ENCODE measurements around the gene GSN.

Gene GSN

DNA sequence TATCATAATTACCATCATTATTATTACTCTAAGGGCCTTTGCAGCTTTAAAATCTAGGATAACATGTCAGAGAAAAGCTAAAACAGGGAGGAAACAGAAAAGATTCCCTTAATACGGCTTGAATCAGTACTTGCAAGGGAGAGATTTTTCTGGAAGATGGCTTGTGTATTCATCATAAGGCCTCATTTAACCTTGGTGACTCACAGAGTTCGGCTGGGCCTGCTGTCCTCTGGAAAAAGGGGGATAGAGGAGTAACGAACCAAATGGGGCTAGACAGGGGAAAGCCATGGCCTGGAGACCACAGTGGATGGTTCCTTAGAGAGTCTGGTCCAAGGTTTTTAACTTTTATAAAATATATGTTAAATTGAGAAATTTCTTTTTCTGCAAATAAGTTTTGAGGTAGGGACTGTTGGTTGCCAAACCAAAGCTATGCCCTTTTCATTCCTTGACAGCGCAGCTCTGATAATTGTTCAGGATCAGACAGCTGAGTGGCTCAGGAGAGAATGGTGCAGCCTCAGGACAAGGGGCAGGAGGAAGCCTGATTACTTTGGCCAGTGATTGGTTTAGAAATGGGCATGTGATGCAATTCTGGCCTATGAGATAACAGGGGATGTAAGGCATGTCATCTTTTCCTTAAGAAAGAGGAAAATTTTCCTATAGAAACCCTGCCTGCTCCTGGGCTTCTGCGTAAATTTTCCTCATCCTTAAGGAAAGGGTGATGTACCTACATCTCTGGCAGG is 25.6 kb upstream of the GSN start:
- peak; percentile 51 to 76 for DNase-seq (ENCODE audit: low read depth in 2 of 2)
- TF ChIP-seq, protein P1, sequence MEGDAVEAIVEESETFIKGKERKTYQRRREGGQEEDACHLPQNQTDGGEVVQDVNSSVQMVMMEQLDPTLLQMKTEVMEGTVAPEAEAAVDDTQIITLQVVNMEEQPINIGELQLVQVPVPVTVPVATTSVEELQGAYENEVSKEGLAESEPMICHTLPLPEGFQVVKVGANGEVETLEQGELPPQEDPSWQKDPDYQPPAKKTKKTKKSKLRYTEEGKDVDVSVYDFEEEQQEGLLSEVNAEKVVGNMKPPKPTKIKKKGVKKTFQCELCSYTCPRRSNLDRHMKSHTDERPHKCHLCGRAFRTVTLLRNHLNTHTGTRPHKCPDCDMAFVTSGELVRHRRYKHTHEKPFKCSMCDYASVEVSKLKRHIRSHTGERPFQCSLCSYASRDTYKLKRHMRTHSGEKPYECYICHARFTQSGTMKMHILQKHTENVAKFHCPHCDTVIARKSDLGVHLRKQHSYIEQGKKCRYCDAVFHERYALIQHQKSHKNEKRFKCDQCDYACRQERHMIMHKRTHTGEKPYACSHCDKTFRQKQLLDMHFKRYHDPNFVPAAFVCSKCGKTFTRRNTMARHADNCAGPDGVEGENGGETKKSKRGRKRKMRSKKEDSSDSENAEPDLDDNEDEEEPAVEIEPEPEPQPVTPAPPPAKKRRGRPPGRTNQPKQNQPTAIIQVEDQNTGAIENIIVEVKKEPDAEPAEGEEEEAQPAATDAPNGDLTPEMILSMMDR (IDR thresholded peaks at IDR 0.05; ENCODE audit: low read depth, low read length) = no peak
- H3K4me3 ChIP-seq (replicated peaks in 1 of 2; ENCODE audit: low read depth in 2 of 2, low read length in 2 of 2) = no peak overlapping the region

DNA sequence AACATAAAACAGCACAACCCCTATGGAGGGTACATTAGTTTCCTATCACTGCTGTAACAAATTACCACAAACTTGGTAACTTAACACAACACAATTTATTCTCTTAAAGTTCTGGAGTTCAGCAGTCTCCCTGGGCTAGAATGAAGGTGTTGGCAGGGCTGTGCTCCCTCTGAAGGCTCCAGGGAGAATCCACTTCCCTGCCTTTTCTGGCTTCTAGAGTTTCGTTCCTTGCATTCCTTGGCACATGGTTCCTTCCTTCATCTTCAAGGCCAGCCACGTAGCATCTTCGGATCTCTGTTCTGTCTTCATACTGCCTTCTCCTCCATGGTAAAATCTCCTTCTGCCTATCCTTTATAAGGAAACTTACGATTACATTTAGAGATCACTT is 25.0 kb upstream of the GSN start:
- H3K4me3 ChIP-seq (replicated peaks in 1 of 2; ENCODE audit: low read depth in 2 of 2, low read length in 2 of 2) = no peak overlapping the region
- DNase-seq (ENCODE audit: low read depth in 2 of 2) = peak; percentile 2 to 35
- TF ChIP-seq, protein P1 (IDR thresholded peaks at IDR 0.05; ENCODE audit: low read depth, low read length) = no peak

DNA sequence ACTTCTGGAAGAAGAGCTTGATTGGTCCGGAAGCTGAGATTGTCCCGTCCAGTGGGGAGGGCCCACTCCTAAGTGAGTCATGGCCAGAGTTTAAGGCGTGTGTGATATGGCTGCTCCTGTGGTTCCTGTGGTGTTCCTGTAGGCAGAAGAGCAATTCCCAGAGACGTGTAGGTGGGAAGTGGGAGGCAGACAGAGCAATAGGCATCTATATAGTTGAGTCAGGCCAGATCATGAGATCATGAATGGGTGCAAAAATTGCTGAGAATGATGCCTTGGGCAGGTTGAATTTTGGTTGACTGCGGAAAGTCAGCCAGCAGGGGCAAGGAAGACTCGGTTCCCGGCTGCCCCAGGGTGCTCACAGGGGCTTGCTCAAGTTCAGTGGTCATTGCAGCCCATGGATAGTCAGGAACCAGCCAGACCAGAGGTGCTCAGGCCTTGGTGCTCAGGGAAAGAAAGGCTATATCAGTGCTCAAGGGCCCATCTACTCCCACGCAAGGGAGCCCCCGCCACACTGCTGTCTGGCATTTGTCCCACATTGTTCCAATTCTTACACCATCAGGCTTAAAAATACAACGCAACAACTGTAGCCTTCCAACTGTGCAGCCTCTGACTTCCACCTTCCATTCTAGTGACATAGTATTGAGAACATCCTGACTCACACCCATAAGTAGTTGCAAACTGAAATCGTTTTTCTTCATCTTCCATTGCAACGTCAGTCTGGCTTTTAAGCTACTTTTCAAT is 21.0 kb upstream of the GSN start:
- TF ChIP-seq, protein P1 (IDR thresholded peaks at IDR 0.05; ENCODE audit: low read depth, low read length) = no peak
- peak; percentile 89 to 96 for DNase-seq (ENCODE audit: low read depth in 2 of 2)
- no peak overlapping the region for H3K4me3 ChIP-seq (replicated peaks in 1 of 2; ENCODE audit: low read depth in 2 of 2, low read length in 2 of 2)

DNA sequence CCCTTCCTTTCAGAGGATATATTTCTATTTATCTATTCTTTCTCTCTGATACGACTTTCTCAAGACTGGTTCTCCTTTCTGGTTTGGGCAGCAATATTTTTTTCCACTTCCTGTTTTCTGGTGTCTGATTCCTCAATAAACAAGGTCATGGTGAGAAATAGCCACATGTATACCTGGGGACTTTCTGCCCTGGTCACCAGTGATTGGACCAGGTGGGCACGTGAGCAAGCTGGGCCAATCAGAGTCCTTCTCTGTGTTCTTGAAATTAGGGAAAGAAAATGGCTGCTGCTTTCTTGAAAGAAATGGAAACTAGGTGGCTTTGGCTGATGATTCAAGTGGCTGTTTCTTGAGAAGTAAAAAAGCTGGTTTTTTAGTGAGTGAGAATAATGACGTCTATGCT is 18.4 kb upstream of the GSN start:
- no peak overlapping the region for H3K4me3 ChIP-seq (replicated peaks in 1 of 2; ENCODE audit: low read depth in 2 of 2, low read length in 2 of 2)
- TF ChIP-seq, protein P1 (IDR thresholded peaks at IDR 0.05; ENCODE audit: low read depth, low read length) = no peak
- DNase-seq (ENCODE audit: low read depth in 2 of 2) = no peak

DNA sequence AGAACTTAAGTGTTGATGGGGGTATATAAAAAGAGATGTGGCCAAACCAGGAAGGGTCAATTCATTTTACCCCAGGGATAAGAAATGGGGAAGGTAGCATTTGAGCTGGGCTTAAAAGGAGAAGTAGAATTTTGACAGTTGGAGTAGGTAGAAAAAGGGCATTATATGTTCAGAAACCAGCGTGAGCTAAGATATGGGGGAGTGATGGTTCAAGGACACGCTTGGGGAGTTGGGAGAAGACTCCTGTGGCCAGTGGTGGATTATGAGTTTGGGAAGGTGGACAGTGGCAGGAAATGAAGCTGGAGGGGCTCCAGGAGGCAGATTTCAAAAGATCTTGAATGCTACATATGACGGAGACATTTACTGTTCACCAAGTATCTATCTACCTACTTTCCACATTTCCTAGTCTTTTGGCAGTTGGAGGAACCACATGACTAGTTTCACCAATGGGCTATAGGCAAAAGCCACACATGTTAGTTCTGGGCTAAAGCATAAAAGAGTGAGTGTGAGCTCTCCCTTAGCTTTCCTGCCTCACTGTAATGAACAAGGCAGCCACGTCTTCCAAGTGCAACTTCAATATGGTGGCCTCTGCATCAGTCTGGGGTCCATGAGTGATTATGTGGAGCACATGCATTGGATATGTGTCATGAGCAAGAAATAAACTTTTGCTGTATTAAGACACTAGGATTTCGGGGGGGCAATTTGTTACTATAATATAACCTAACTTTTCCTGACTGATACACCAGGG is 15.7 kb upstream of the GSN start:
- H3K4me3 ChIP-seq (replicated peaks in 1 of 2; ENCODE audit: low read depth in 2 of 2, low read length in 2 of 2) = no peak overlapping the region
- DNase-seq (ENCODE audit: low read depth in 2 of 2) = no peak
- TF ChIP-seq, protein P1 (IDR thresholded peaks at IDR 0.05; ENCODE audit: low read depth, low read length) = no peak

DNA sequence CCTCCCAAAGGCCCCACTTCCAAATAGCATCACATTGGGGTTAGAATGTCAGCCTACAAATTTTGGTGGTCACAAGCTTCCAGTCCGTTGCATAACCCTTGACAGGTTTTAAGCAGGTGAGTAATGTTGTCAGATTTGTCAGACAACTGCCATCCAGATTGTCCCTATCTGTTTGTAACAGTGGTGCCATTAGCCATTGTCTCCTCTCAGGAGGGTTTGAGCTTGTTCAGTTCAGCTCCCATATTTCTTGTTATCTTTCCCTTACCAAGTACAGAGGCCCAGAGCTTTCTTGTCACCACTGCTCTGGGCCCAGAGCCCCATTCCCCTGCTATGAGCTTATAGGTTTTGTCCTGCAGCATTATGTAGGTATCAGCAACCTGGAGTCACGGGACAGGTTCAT is 14.8 kb upstream of the GSN start:
- H3K4me3 ChIP-seq (replicated peaks in 1 of 2; ENCODE audit: low read depth in 2 of 2, low read length in 2 of 2) = no peak overlapping the region
- no peak for DNase-seq (ENCODE audit: low read depth in 2 of 2)
- TF ChIP-seq, protein P1 (IDR thresholded peaks at IDR 0.05; ENCODE audit: low read depth, low read length) = no peak

Measured in cardiac fibroblast (primary cell).